Islet of Langerhans (tissue), 1 donor: ENCODE results near the gene HSPG2.
"Not testable (repeated sequence)": the region's sequence is repeated elsewhere in the genome, so short reads cannot be mapped to it uniquely, and the experiment has no call there.

Source experiments
- FAIRE-seq: peaks from one replicate; lab custom pipeline; 2011; peaks lifted over from hg19 to GRCh38; lab: Jason Lieb, UNC

Gene HSPG2

GRCh38 chr1:21955501-21956281 is 18.6 kb upstream of the HSPG2 start:
- no peak for FAIRE-seq

GRCh38 chr1:21955058-21955457 is 17.9 kb upstream of the HSPG2 start:
- no peak for FAIRE-seq

GRCh38 chr1:21952786-21953520 is 15.8 kb upstream of the HSPG2 start:
- FAIRE-seq, result no peak

GRCh38 chr1:21951226-21951870 is 14.2 kb upstream of the HSPG2 start:
- no peak for FAIRE-seq

GRCh38 chr1:21950734-21951133 is 13.6 kb upstream of the HSPG2 start:
- FAIRE-seq, result no peak

GRCh38 chr1:21946836-21947587 is 9.9 kb upstream of the HSPG2 start:
- FAIRE-seq, result no peak

GRCh38 chr1:21944733-21945073 is 7.6 kb upstream of the HSPG2 start:
- no peak for FAIRE-seq

GRCh38 chr1:21942959-21943640 is 6.0 kb upstream of the HSPG2 start:
- FAIRE-seq, result not testable (repeated sequence)

- FAIRE-seq, result no peak
Observed at GRCh38 chr1:21942464-21942863, 5.4 kb upstream of the HSPG2 start.

GRCh38 chr1:21941370-21941769 is 4.3 kb upstream of the HSPG2 start:
- FAIRE-seq, result no peak

GRCh38 chr1:21940492-21940891 is 3.4 kb upstream of the HSPG2 start:
- FAIRE-seq, result no peak

- FAIRE-seq, result no peak
Observed at GRCh38 chr1:21939650-21940374, 2.7 kb upstream of the HSPG2 start.

GRCh38 chr1:21938732-21939538 is 1.8 kb upstream of the HSPG2 start:
- FAIRE-seq, result no peak

- FAIRE-seq, result no peak
Observed at GRCh38 chr1:21937372-21938121, 437 bp upstream of the HSPG2 start.

- FAIRE-seq, result no peak
Observed at GRCh38 chr1:21936366-21937031, 611 bp downstream of the HSPG2 start.

- FAIRE-seq, result no peak
Observed at GRCh38 chr1:21935891-21936365, 1.2 kb downstream of the HSPG2 start.

GRCh38 chr1:21935393-21935804 is 1.7 kb downstream of the HSPG2 start:
- FAIRE-seq, result no peak

GRCh38 chr1:21933397-21934248 is 3.5 kb downstream of the HSPG2 start:
- no peak for FAIRE-seq
